K562 (cell line): ENCODE measurements around the gene YOD1.

ENCODE experiments used
- HDAC6 ChIP-seq: IDR thresholded peaks from 2 replicates; pipeline ENCODE4 v1.6.1; 2012; ENCODE audit warnings: low read depth, mild to moderate bottlenecking, control low read depth, inconsistent platforms, low read length, moderate library complexity
- NR2C1 ChIP-seq, 2 experiments: fragments of 450-650 bp; IDR thresholded peaks; 2 replicates each; pipeline ENCODE4 v1.6.1; 2017; ENCODE audit warnings: mild to moderate bottlenecking in 2 of 2, antibody characterized with exemption in 1 of 2, inconsistent platforms in 1 of 2, missing compliant biosample characterization in 1 of 2, missing genetic modification characterization in 1 of 2

- TF ChIP-seq NR2C1 (IDR thresholded peaks at IDR 0.05) (no peak), NR2C1 (tag; IDR thresholded peaks at IDR 0.05) (no peak), HDAC6 (no peak)
Measured at GRCh38 chr1:207009945-207010344, 41.1 kb downstream of the YOD1 start.
